ENCODE results near the gene STBD1.

The STBD1 gene

DNA sequence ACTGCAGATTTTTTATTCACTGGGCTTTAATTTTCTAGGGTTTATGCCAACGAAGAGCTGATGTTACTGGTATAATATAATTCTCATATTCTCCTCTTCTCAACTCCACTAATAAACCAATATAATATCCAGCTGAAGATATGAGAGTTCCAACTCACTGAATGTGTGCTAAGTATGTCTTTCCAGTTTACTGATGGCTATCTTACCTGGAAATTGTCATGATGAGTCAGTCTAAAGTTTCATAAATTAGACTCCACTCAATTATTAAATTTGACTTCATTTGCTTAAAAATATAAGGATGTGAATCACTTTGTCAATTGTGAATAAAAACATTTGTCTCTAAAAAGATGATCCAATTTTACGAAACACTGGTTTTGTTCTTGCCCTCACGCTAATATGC, 28.4 kb downstream of the STBD1 start:
- TF ChIP-seq, protein P1, sequence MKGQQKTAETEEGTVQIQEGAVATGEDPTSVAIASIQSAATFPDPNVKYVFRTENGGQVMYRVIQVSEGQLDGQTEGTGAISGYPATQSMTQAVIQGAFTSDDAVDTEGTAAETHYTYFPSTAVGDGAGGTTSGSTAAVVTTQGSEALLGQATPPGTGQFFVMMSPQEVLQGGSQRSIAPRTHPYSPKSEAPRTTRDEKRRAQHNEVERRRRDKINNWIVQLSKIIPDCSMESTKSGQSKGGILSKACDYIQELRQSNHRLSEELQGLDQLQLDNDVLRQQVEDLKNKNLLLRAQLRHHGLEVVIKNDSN (IDR thresholded peaks at IDR 0.05), result no peak

DNA sequence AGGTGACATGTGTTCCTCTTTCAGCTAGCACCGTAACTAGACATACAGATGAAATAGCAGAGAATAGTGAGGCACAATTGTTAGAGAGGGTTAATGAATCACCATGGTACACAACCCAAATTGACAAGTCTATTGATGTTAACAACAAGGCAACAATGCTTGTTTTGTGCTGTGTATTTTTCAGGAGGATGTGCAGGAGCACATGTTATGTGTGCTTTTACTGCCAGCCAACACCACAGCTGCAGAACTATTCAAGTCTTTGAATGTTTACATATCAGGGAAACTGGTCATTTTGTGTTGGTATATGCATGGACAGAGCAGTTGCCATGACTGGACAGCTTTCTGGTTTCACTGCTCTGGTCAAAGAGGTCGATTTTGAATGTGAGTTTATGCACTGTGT, 32.8 kb downstream of the STBD1 start:
- TF ChIP-seq, protein P2, sequence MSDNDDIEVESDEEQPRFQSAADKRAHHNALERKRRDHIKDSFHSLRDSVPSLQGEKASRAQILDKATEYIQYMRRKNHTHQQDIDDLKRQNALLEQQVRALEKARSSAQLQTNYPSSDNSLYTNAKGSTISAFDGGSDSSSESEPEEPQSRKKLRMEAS (IDR thresholded peaks at IDR 0.05), result no peak
- TF ChIP-seq EP300 (IDR thresholded peaks at IDR 0.05; ENCODE audit: borderline replicate concordance) (no peak), NFIC (IDR thresholded peaks at IDR 0.05) (no peak), YY1 (IDR thresholded peaks at IDR 0.05; ENCODE audit: low read depth) (no peak), RAD21 (IDR thresholded peaks at IDR 0.05; ENCODE audit: low read depth) (no peak), TCF12 (IDR thresholded peaks at IDR 0.05; ENCODE audit: low read depth) (no peak), TAF1 (IDR thresholded peaks at IDR 0.05; ENCODE audit: low read depth) (no peak)

DNA sequence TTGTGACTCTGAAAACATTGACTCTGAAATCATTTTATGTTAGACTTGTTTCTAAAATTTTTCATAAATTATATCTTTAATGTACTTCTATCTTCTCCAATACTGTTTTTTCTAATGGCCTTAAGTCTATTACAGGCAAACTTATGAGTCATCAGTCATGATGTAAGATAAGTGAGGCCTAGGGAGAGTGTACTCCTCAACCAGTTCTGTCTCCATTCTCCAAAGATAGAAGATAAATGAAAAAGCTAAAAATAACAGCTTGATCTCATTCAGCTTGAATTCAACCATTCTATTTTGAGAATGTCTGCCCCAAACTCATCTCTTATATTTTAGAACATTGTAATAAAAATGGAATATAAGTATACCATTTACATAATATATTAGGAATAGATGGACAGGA, 34.5 kb downstream of the STBD1 start:
- TF ChIP-seq YY1 (IDR thresholded peaks at IDR 0.05; ENCODE audit: low read depth), result no peak
- TF ChIP-seq ZBTB7A (IDR thresholded peaks at IDR 0.05; ENCODE audit: low read depth), result no peak
- TF ChIP-seq EGR1 (IDR thresholded peaks at IDR 0.05), result no peak
- TF ChIP-seq, protein P3, sequence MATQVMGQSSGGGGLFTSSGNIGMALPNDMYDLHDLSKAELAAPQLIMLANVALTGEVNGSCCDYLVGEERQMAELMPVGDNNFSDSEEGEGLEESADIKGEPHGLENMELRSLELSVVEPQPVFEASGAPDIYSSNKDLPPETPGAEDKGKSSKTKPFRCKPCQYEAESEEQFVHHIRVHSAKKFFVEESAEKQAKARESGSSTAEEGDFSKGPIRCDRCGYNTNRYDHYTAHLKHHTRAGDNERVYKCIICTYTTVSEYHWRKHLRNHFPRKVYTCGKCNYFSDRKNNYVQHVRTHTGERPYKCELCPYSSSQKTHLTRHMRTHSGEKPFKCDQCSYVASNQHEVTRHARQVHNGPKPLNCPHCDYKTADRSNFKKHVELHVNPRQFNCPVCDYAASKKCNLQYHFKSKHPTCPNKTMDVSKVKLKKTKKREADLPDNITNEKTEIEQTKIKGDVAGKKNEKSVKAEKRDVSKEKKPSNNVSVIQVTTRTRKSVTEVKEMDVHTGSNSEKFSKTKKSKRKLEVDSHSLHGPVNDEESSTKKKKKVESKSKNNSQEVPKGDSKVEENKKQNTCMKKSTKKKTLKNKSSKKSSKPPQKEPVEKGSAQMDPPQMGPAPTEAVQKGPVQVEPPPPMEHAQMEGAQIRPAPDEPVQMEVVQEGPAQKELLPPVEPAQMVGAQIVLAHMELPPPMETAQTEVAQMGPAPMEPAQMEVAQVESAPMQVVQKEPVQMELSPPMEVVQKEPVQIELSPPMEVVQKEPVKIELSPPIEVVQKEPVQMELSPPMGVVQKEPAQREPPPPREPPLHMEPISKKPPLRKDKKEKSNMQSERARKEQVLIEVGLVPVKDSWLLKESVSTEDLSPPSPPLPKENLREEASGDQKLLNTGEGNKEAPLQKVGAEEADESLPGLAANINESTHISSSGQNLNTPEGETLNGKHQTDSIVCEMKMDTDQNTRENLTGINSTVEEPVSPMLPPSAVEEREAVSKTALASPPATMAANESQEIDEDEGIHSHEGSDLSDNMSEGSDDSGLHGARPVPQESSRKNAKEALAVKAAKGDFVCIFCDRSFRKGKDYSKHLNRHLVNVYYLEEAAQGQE (IDR thresholded peaks at IDR 0.05; ENCODE audit: low read depth), result no peak
- TF ChIP-seq, protein P1 (IDR thresholded peaks at IDR 0.05), result no peak
- TF ChIP-seq FOXM1 (IDR thresholded peaks at IDR 0.05; ENCODE audit: borderline replicate concordance, low read depth), result no peak
- TF ChIP-seq TCF12 (IDR thresholded peaks at IDR 0.05; ENCODE audit: low read depth), result no peak
- no peak for TF ChIP-seq CREB1 (IDR thresholded peaks at IDR 0.05; ENCODE audit: low read depth)
- TF ChIP-seq CEBPB (IDR thresholded peaks at IDR 0.05), result no peak
- TF ChIP-seq TEAD4 (IDR thresholded peaks at IDR 0.05), result no peak
- no peak for TF ChIP-seq NFIC (IDR thresholded peaks at IDR 0.05)
- no peak for TF ChIP-seq EP300 (IDR thresholded peaks at IDR 0.05; ENCODE audit: borderline replicate concordance)
- TF ChIP-seq, protein P2 (IDR thresholded peaks at IDR 0.05), result no peak
- TF ChIP-seq RAD21 (IDR thresholded peaks at IDR 0.05; ENCODE audit: low read depth), result no peak
- TF ChIP-seq TAF1 (IDR thresholded peaks at IDR 0.05; ENCODE audit: low read depth), result no peak

DNA sequence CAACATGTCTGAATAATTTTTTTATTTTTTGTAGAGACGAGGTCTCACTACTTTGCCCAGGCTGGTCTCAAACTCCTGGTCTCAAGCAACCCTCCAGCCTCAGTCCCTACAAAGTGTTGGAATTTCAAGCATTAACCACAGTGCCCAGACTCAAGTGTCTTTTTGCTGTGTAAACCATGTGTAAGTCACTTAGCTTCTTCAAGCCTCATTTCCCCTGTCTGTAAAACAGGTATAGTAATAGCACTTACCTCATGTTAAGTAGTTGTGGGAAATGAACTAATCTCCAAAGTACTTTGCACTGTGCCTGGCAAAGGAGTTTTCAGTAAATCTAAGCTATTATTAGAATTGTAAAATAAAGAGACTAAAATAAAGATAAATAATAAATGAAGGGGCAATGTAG, 35.7 kb downstream of the STBD1 start:
- TF ChIP-seq EGR1 (IDR thresholded peaks at IDR 0.05), result no peak
- TF ChIP-seq, protein P3 (IDR thresholded peaks at IDR 0.05; ENCODE audit: low read depth), result no peak
- TF ChIP-seq TCF12 (IDR thresholded peaks at IDR 0.05; ENCODE audit: low read depth), result no peak
- no peak for TF ChIP-seq NFIC (IDR thresholded peaks at IDR 0.05)
- TF ChIP-seq YY1 (IDR thresholded peaks at IDR 0.05; ENCODE audit: low read depth), result no peak
- TF ChIP-seq EP300 (IDR thresholded peaks at IDR 0.05; ENCODE audit: borderline replicate concordance), result no peak
- TF ChIP-seq, protein P2 (IDR thresholded peaks at IDR 0.05), result no peak
- no peak for TF ChIP-seq CREB1 (IDR thresholded peaks at IDR 0.05; ENCODE audit: low read depth)
- TF ChIP-seq, protein P1 (IDR thresholded peaks at IDR 0.05), result no peak
- TF ChIP-seq RAD21 (IDR thresholded peaks at IDR 0.05; ENCODE audit: low read depth), result no peak
- TF ChIP-seq CEBPB (IDR thresholded peaks at IDR 0.05), result no peak
- no peak for TF ChIP-seq TAF1 (IDR thresholded peaks at IDR 0.05; ENCODE audit: low read depth)

DNA sequence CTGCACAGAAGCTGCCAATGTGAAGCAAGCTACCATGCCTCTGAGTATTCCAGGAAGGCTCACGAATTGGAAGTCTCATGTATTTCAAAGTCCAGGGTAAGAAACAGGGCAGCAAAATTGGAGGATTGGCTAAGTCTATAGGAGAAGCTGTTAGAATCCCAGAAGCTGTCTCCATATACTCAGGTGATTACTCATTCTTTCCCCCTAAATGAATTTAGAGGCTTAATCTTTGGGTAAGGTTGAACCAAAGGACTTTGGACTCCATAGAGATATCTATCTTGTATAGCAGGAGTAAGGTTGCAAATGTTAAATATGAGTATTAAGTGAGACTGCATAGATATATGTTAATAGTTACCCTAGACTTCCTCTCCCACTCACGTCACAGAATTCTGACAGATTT, 36.3 kb downstream of the STBD1 start:
- TF ChIP-seq, protein P1 (IDR thresholded peaks at IDR 0.05), result no peak
- no peak for TF ChIP-seq EGR1 (IDR thresholded peaks at IDR 0.05)
- TF ChIP-seq RAD21 (IDR thresholded peaks at IDR 0.05; ENCODE audit: low read depth), result no peak
- TF ChIP-seq ZBTB7A (IDR thresholded peaks at IDR 0.05; ENCODE audit: low read depth), result no peak
- no peak for TF ChIP-seq EP300 (IDR thresholded peaks at IDR 0.05; ENCODE audit: borderline replicate concordance)
- TF ChIP-seq YY1 (IDR thresholded peaks at IDR 0.05; ENCODE audit: low read depth), result no peak
- TF ChIP-seq FOXM1 (IDR thresholded peaks at IDR 0.05; ENCODE audit: borderline replicate concordance, low read depth), result no peak
- no peak for TF ChIP-seq CREB1 (IDR thresholded peaks at IDR 0.05; ENCODE audit: low read depth)
- no peak for TF ChIP-seq TCF12 (IDR thresholded peaks at IDR 0.05; ENCODE audit: low read depth)
- no peak for TF ChIP-seq NFIC (IDR thresholded peaks at IDR 0.05)
- no peak for TF ChIP-seq TAF1 (IDR thresholded peaks at IDR 0.05; ENCODE audit: low read depth)
- TF ChIP-seq, protein P3 (IDR thresholded peaks at IDR 0.05; ENCODE audit: low read depth), result no peak
- TF ChIP-seq TEAD4 (IDR thresholded peaks at IDR 0.05), result no peak
